ENCODE measurements around the gene NCDN. TPM values are rescaled to one million over a fixed set of nuclear protein-coding genes. Genes with fewer than 3 reads are reported as not detected.
A peak's percentile ranks its signal among the peaks of the same experiment; 100 is the strongest.

Gene NCDN, protein sequence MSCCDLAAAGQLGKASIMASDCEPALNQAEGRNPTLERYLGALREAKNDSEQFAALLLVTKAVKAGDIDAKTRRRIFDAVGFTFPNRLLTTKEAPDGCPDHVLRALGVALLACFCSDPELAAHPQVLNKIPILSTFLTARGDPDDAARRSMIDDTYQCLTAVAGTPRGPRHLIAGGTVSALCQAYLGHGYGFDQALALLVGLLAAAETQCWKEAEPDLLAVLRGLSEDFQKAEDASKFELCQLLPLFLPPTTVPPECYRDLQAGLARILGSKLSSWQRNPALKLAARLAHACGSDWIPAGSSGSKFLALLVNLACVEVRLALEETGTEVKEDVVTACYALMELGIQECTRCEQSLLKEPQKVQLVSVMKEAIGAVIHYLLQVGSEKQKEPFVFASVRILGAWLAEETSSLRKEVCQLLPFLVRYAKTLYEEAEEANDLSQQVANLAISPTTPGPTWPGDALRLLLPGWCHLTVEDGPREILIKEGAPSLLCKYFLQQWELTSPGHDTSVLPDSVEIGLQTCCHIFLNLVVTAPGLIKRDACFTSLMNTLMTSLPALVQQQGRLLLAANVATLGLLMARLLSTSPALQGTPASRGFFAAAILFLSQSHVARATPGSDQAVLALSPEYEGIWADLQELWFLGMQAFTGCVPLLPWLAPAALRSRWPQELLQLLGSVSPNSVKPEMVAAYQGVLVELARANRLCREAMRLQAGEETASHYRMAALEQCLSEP
- polyA plus RNA-seq (2013, experiment 1 of 2): 19.5 TPM
- 20.1 TPM for polyA plus RNA-seq (2013, experiment 2 of 2)

DNA sequence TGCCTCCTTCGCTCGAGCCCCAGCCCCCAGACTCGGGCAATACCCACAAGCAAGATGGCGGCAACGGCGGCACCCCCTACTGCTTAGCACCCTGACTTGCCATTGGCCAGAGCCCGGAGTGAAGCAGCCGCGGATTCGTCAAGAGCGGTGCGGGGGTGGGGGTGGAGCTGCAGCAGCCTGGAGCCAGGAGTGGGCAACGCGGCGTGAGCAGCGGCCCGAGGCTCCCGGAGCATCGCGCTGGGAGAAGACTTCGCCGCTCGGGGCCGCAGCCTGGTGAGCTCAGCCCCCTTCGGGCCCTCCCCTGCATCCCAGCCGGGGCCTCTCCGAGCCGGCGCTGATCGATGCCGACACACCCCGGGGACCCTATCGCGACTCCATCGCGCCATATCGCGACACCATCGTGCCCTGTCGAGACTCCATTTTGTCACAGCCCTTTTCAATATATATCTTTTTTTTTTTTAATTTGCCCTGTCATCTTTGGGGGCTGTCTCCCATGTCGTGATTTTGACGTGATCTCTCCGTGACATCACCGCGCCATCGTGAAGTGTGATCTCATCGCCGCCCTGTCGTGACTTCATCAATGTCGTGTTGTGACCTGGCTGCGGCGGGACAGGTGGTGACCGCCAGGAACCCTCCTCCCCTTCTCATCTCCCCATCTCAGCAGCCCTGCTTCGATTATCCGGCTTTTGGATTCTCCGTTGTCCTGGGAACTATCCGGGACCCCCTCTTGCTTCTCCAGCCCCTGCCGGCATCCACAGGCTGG lies at the start of gene NCDN:
Gene NCDN (plus strand): TSS at position 189 of the 763 bp plus-strand sequence. CDS start 392 bp downstream, at position 581.
- Histone ChIP-seq H2BK120ac (ENCODE audit: low read depth, low read length) (peak within 1 kb of the TSS; percentile 100), H3K4ac (ENCODE audit: low read depth in 1 of 2, low read length in 2 of 2) (peak within 1 kb of the TSS; percentile 96 to 97), H2AK5ac (ENCODE audit: low read length, severe bottlenecking) (no peak within 1 kb of the TSS), H3K18ac (ENCODE audit: low read depth in 1 of 2, low read length in 2 of 2) (peak within 1 kb of the TSS; percentile 100), H3K27ac (ENCODE audit: low read length, poor library complexity, severe bottlenecking) (peak within 1 kb of the TSS; percentile 100), H3K4me1 (ENCODE audit: control insufficient read depth, insufficient read depth, low read depth, low read length) (peaks cover 26% of the 10 kb centered on the region), H3K23ac (ENCODE audit: low read length in 2 of 2) (peak within 1 kb of the TSS; percentile 90 to 91), H3K9me3 (ENCODE audit: control insufficient read depth, low read length) (no peaks in the 10 kb centered on the region), H2AFZ (ENCODE audit: low read depth, low read length) (peak within 1 kb of the TSS; percentile 94), H3K4me2 (ENCODE audit: low read length, poor library complexity, severe bottlenecking) (peak within 1 kb of the TSS; percentile 69), H4K91ac (ENCODE audit: low read length) (peak within 1 kb of the TSS; percentile 99), H2BK15ac (ENCODE audit: low read depth, poor library complexity, severe bottlenecking) (peak within 1 kb of the TSS; percentile 100), H3K27me3 (ENCODE audit: control insufficient read depth in 1 of 2, insufficient read depth in 1 of 2, low read length in 2 of 2) (no peaks in the 10 kb centered on the region), H2BK12ac (ENCODE audit: low read length in 2 of 2) (peak within 1 kb of the TSS; percentile 91 to 92), H3K4me3 (ENCODE audit: insufficient read depth in 1 of 2, low read depth in 1 of 2, low read length in 2 of 2) (peak within 1 kb of the TSS; percentile 75 to 96), H4K8ac (ENCODE audit: low read length) (peak within 1 kb of the TSS; percentile 100), H3K79me1 (replicated peaks; ENCODE audit: low read length, poor library complexity, severe bottlenecking) (peaks cover 30% of the 10 kb centered on the region), H3K36me3 (ENCODE audit: control insufficient read depth in 1 of 2, insufficient read depth in 2 of 2, low read depth in 1 of 2, low read length in 2 of 2) (peaks cover 30 to 43% of the 10 kb centered on the region in 2 experiments), H3K14ac (ENCODE audit: low read length in 2 of 2) (peak within 1 kb of the TSS in 1 of 2 experiments; percentile 98), H2BK5ac (ENCODE audit: low read depth, low read length, poor library complexity, severe bottlenecking) (peak within 1 kb of the TSS; percentile 100), H3K9ac (ENCODE audit: low read length) (peak within 1 kb of the TSS; percentile 96)
- whole genome bisulfite sequencing: under 1% methylated on average over 56 of the region's 58 CpGs
- DNase-seq: peak; percentile 98

DNA sequence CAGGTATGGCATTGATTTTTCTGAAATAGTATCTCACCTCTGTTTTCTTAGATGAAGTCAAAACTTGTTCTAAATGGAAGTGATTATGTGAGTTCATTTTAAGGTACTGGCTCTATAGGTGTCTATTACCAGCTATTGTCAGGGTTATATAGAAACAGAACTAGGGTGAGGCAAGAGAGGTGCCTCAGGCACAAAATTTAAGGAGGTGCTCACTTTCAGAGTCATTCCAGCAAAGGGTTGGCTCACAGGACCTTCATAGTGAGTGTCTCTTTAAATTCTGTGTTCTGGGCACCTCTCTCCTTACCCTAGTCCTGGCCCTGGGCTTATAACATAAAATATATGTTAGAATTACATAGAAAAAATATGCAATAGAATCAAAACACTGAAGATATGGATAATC lies 49.7 kb upstream of the NCDN start:
- Histone ChIP-seq H2BK120ac (ENCODE audit: low read depth, low read length) (no peak overlapping the region), H4K8ac (ENCODE audit: low read length) (no peak overlapping the region)

DNA sequence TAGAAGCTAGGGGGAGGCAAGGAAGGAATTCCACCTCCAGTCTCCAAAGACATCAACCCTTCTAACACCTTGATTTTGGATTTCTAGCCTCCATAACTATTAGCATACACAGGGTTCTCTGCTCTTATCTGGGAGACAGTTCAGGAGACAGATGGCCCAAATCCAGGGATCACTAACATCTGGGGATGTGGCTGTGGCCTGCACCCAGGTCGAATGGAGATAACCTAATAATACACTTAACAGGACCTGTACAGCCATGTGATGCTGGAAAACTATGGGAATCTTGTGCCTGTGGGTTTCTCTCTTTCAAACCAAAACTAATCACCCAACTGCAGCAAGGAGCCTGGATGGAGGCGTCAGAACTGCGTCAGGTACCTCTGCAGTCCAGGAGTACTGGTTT lies 48.0 kb upstream of the NCDN start:
- Histone ChIP-seq H3K36me3 (ENCODE audit: control insufficient read depth in 1 of 2, insufficient read depth in 2 of 2, low read depth in 1 of 2, low read length in 2 of 2) (peaks cover 0 to 4% of the 10 kb centered on the region in 2 experiments), H2BK15ac (ENCODE audit: low read depth, poor library complexity, severe bottlenecking) (no peak overlapping the region), H3K27ac (ENCODE audit: low read length, poor library complexity, severe bottlenecking) (no peak overlapping the region), H3K27me3 (ENCODE audit: control insufficient read depth in 1 of 2, insufficient read depth in 1 of 2, low read length in 2 of 2) (no peaks in the 10 kb centered on the region), H3K4me3 (ENCODE audit: insufficient read depth in 1 of 2, low read depth in 1 of 2, low read length in 2 of 2) (no peak overlapping the region), H3K4me2 (ENCODE audit: low read length, poor library complexity, severe bottlenecking) (no peak overlapping the region), H3K23ac (ENCODE audit: low read length in 2 of 2) (no peak overlapping the region), H2AK5ac (ENCODE audit: low read length, severe bottlenecking) (no peak overlapping the region), H3K9me3 (ENCODE audit: control insufficient read depth, low read length) (no peaks in the 10 kb centered on the region), H3K4ac (ENCODE audit: low read depth in 1 of 2, low read length in 2 of 2) (no peak overlapping the region), H3K14ac (ENCODE audit: low read length in 2 of 2) (no peak overlapping the region), H2BK12ac (ENCODE audit: low read length in 2 of 2) (no peak overlapping the region), H2BK120ac (ENCODE audit: low read depth, low read length) (no peak overlapping the region), H2BK5ac (ENCODE audit: low read depth, low read length, poor library complexity, severe bottlenecking) (no peak overlapping the region), H4K91ac (ENCODE audit: low read length) (no peak overlapping the region), H2AFZ (ENCODE audit: low read depth, low read length) (no peak overlapping the region), H3K9ac (ENCODE audit: low read length) (no peak overlapping the region), H3K79me1 (replicated peaks; ENCODE audit: low read length, poor library complexity, severe bottlenecking) (peaks cover 34% of the 10 kb centered on the region), H4K8ac (ENCODE audit: low read length) (no peak overlapping the region), H3K18ac (ENCODE audit: low read depth in 1 of 2, low read length in 2 of 2) (no peak overlapping the region), H3K4me1 (ENCODE audit: control insufficient read depth, insufficient read depth, low read depth, low read length) (peaks cover 5% of the 10 kb centered on the region)
- WGBS: no CpG with 5 or more reads among the region's 3 CpGs
- DNase-seq: no peak

More for the DNA sequence above, 49.7 kb upstream of the NCDN start:
- H3K18ac ChIP-seq (ENCODE audit: low read depth in 1 of 2, low read length in 2 of 2): no peak overlapping the region
- no peaks in the 10 kb centered on the region for H3K9me3 ChIP-seq (ENCODE audit: control insufficient read depth, low read length)
- H3K23ac ChIP-seq (ENCODE audit: low read length in 2 of 2): no peak overlapping the region
- no peak overlapping the region for H2AK5ac ChIP-seq (ENCODE audit: low read length, severe bottlenecking)
- H3K4me2 ChIP-seq (ENCODE audit: low read length, poor library complexity, severe bottlenecking): no peak overlapping the region
- no peak overlapping the region for H3K27ac ChIP-seq (ENCODE audit: low read length, poor library complexity, severe bottlenecking)
- no peak overlapping the region for H2BK12ac ChIP-seq (ENCODE audit: low read length in 2 of 2)
- H3K4me1 ChIP-seq (ENCODE audit: control insufficient read depth, insufficient read depth, low read depth, low read length): peaks cover 5% of the 10 kb centered on the region
- DNase-seq: no peak
- no peak overlapping the region for H3K4ac ChIP-seq (ENCODE audit: low read depth in 1 of 2, low read length in 2 of 2)
- no peak overlapping the region for H2BK15ac ChIP-seq (ENCODE audit: low read depth, poor library complexity, severe bottlenecking)
- no peak overlapping the region for H3K14ac ChIP-seq (ENCODE audit: low read length in 2 of 2)
- no peak overlapping the region for H4K91ac ChIP-seq (ENCODE audit: low read length)
- no peaks in the 10 kb centered on the region for H3K27me3 ChIP-seq (ENCODE audit: control insufficient read depth in 1 of 2, insufficient read depth in 1 of 2, low read length in 2 of 2)
- no peak overlapping the region for H3K9ac ChIP-seq (ENCODE audit: low read length)
- H2BK5ac ChIP-seq (ENCODE audit: low read depth, low read length, poor library complexity, severe bottlenecking): no peak overlapping the region
- peaks cover 33% of the 10 kb centered on the region for H3K79me1 ChIP-seq (replicated peaks; ENCODE audit: low read length, poor library complexity, severe bottlenecking)
- no peak overlapping the region for H3K4me3 ChIP-seq (ENCODE audit: insufficient read depth in 1 of 2, low read depth in 1 of 2, low read length in 2 of 2)
- H2AFZ ChIP-seq (ENCODE audit: low read depth, low read length): no peak overlapping the region
- H3K36me3 ChIP-seq (ENCODE audit: control insufficient read depth in 1 of 2, insufficient read depth in 2 of 2, low read depth in 1 of 2, low read length in 2 of 2): peaks cover 0 to 4% of the 10 kb centered on the region in 2 experiments

Data from mesenchymal stem cell (in vitro differentiated cells and primary cell).